ENCODE measurements around the gene HOXC10.

The HOXC10 gene

GRCh38 chr12:54004841-54005530, 20.0 kb downstream of the HOXC10 start:
- TF ChIP-seq, protein P1, sequence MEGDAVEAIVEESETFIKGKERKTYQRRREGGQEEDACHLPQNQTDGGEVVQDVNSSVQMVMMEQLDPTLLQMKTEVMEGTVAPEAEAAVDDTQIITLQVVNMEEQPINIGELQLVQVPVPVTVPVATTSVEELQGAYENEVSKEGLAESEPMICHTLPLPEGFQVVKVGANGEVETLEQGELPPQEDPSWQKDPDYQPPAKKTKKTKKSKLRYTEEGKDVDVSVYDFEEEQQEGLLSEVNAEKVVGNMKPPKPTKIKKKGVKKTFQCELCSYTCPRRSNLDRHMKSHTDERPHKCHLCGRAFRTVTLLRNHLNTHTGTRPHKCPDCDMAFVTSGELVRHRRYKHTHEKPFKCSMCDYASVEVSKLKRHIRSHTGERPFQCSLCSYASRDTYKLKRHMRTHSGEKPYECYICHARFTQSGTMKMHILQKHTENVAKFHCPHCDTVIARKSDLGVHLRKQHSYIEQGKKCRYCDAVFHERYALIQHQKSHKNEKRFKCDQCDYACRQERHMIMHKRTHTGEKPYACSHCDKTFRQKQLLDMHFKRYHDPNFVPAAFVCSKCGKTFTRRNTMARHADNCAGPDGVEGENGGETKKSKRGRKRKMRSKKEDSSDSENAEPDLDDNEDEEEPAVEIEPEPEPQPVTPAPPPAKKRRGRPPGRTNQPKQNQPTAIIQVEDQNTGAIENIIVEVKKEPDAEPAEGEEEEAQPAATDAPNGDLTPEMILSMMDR (IDR thresholded peaks at IDR 0.05; ENCODE audit: low read depth, low read length), result no peak
- no peak overlapping the region for H3K4me3 ChIP-seq (ENCODE audit: low read depth, low read length)

DNA sequence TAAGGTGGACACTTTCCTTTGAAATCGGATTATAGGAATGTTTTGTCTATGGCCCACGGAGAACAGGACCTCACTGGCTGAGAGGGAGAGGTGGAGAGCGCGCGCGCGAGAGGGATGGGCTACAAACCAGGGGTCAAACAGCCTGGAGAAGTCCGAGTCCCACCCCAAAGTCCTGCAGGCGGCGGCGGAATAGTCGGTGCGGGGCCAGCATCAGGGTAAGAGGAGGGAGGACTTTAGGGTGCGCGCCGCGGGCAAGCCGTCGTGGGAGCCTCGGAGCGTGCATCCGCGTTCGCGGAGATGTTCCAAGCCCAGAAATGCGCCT, 20.5 kb downstream of the HOXC10 start:
- TF ChIP-seq, protein P1 (IDR thresholded peaks at IDR 0.05; ENCODE audit: low read depth, low read length), result no peak
- H3K4me3 ChIP-seq (ENCODE audit: low read depth, low read length), result no peak overlapping the region

DNA sequence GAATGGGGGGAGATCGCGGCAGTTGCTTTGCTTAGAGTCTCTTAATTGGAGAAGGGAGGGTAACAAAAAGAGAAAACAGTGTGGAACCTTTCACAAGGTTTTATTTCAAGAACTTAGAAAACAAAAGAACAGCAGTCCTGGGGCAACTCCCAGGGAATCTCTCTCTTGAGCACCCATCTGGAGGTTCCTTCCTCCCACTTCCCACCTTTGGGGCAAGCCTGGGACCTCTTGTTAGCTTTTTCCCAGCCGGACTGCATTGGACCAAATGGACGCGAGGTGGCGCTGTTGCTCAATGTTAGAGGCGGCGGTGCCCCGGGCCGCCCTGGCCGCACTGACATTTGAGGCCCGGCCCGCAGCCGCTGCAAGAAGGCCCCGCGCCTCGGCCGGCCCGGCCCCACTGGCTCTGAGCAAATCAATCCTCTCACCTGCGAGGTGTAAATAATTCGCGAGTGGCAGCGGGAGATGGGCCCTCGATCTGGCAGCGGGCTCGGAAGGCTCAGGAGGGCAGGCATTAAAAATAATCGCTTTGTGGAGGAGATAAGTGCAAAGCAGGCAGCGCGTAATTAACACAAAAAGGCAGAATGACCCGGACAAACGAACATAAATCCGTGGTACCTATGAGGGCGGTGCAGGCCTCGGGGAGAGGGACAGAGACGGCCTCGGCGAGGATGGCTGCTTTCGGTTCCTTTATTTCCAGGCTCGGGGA, 21.1 kb downstream of the HOXC10 start:
- no peak overlapping the region for H3K4me3 ChIP-seq (ENCODE audit: low read depth, low read length)
- TF ChIP-seq, protein P1 (IDR thresholded peaks at IDR 0.05; ENCODE audit: low read depth, low read length), result peak; percentile 66

DNA sequence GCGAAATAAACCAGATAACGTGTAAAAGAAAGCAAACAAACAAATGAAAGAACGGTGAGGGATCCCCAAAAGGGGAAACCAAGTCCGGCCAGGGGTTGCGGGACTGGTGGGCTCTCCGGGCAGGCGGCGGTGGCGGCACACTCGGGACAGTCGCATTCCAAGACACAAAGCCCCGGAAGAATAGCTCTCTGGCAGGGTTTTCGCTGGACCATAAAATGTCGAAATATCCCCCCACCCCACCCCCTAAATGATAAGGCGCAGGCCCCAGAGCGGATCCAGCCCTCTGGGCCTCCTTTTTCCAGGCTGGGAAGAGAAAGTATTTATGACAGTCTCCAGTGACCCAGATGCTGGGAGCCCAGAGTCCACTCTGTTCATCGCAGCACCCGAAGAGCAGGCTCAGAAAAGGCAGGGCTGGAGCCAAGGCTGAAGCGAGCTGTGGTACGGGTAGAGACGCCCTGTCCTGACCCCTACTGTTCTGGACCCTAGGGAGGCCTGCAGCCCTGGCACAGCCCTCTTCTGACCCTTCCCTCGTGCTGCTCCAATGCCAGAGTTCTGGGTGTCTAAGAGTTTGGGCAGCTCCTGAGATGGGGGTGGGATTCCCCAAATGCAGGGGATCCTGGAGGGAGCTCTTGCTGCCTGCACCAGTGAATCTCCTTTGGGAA, 21.7 kb downstream of the HOXC10 start:
- H3K4me3 ChIP-seq (ENCODE audit: low read depth, low read length), result no peak overlapping the region
- TF ChIP-seq, protein P1 (IDR thresholded peaks at IDR 0.05; ENCODE audit: low read depth, low read length), result no peak

DNA sequence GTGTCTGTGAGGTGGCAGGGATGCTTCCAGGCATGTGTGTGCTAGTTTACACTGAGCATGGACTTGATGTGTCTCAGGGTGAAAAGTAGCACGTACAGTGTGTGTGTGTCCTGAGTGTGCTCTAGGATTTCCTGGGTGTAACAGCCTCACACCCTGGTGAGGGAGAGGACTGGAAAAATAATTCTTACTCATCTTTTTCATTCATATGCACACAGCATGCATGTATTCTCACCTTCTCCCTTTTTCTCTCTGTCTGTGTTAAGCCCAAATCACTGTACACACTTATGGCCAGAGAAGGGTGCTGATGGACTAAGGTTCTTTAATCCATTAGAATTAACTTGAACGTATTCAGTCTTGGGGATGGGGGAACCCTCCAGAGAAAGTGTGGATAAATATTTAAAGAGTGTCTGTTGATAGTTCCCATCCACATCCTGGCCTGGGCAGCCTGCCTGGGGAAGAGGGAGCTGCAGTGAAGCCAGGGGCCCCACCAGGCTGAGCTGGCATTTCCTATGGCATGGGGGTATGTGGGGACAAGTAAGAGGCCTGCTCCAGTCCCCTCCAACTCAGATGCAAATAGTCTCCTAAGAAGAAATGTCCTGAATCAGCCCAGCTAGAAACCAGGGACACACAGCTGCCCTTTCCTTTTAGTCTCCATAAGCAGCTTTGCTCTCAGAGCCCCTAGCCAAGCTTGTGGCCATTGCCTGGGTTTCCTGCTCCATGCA, 22.8 kb downstream of the HOXC10 start:
- H3K4me3 ChIP-seq (ENCODE audit: low read depth, low read length), result no peak overlapping the region
- TF ChIP-seq, protein P1 (IDR thresholded peaks at IDR 0.05; ENCODE audit: low read depth, low read length), result no peak

GRCh38 chr12:54008260-54008552, 23.3 kb downstream of the HOXC10 start:
- TF ChIP-seq, protein P1 (IDR thresholded peaks at IDR 0.05; ENCODE audit: low read depth, low read length), result no peak
- H3K4me3 ChIP-seq (ENCODE audit: low read depth, low read length), result no peak overlapping the region
